ENCODE measurements around the gene WDR72. TPM values are rescaled to one million over a fixed set of nuclear protein-coding genes. Genes with fewer than 3 reads are reported as not detected.

The WDR72 gene
- total and polyA plus RNA-seq, 12 donors: 0.09 TPM; not detected in 11

GRCh38 chr15:53681056-53681455 is 78.4 kb downstream of the WDR72 start:
- DNase-seq (no peak), ATAC-seq (no peak)
- TF ChIP-seq, protein P1, sequence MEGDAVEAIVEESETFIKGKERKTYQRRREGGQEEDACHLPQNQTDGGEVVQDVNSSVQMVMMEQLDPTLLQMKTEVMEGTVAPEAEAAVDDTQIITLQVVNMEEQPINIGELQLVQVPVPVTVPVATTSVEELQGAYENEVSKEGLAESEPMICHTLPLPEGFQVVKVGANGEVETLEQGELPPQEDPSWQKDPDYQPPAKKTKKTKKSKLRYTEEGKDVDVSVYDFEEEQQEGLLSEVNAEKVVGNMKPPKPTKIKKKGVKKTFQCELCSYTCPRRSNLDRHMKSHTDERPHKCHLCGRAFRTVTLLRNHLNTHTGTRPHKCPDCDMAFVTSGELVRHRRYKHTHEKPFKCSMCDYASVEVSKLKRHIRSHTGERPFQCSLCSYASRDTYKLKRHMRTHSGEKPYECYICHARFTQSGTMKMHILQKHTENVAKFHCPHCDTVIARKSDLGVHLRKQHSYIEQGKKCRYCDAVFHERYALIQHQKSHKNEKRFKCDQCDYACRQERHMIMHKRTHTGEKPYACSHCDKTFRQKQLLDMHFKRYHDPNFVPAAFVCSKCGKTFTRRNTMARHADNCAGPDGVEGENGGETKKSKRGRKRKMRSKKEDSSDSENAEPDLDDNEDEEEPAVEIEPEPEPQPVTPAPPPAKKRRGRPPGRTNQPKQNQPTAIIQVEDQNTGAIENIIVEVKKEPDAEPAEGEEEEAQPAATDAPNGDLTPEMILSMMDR (IDR thresholded peaks at IDR 0.05): no peak
- H3K9me3 ChIP-seq: no peaks in the 10 kb centered on the region
- intact Hi-C loops (cut with DNase I): no loop called here
- no peak overlapping the region for H3K4me3 ChIP-seq
- 63 to 69% methylated on average over 5 of the region's 5 CpGs for WGBS, 2 donors
- H3K27me3 ChIP-seq: peaks cover 0 to 5% (median 0%) of the 10 kb centered on the region in 7 donors
- H3K4me1 ChIP-seq: no peaks in the 10 kb centered on the region
- no peaks in the 10 kb centered on the region for H3K36me3 ChIP-seq
- H3K27ac ChIP-seq: no peak overlapping the region

DNA sequence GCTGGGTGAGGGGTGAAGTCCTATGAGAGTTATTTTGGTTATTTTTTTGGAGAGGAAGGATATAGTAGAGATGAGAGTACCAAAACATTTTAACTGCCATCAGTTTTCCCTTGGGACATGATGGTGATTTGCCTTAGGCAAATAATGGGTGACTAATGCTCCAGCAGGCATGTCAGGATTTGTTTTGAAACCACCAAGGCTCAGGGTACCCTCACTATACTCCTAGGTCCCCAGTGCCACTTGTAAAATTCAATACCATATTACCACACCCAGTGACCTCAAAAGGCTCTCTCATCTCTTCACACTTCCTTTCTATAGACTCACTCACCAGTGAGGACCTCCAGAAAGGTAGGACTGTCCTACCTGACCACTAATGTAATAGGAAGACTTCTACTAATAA is 83.6 kb downstream of the WDR72 start:
- H3K27ac ChIP-seq: no peak overlapping the region
- peaks cover 0 to 2% (median 0%) of the 10 kb centered on the region in 7 donors for H3K27me3 ChIP-seq
- DNase-seq (no peak), ATAC-seq (no peak)
- intact Hi-C loops (cut with DNase I): no loop called here
- TF ChIP-seq, protein P1 (IDR thresholded peaks at IDR 0.05): no peak
- H3K4me3 ChIP-seq: no peak overlapping the region
- H3K4me1 ChIP-seq: no peaks in the 10 kb centered on the region
- H3K36me3 ChIP-seq: no peaks in the 10 kb centered on the region
- no peaks in the 10 kb centered on the region for H3K9me3 ChIP-seq

GRCh38 chr15:53671545-53671944 is 87.9 kb downstream of the WDR72 start:
- TF ChIP-seq, protein P1 (IDR thresholded peaks at IDR 0.05): no peak
- no peaks in the 10 kb centered on the region for H3K36me3 ChIP-seq
- DNase-seq: no peak
- intact Hi-C loops (cut with DNase I): no loop called here
- H3K27ac ChIP-seq: no peak overlapping the region
- no peaks in the 10 kb centered on the region for H3K9me3 ChIP-seq
- H3K4me3 ChIP-seq: no peak overlapping the region
- no peaks in the 10 kb centered on the region for H3K4me1 ChIP-seq
- no peaks in the 10 kb centered on the region for H3K27me3 ChIP-seq
- WGBS, 2 donors: 68 to 71% methylated on average over 4 of the region's 4 CpGs
- no peak for ATAC-seq

GRCh38 chr15:53670701-53671100 is 88.8 kb downstream of the WDR72 start:
- WGBS, 2 donors: 75 to 82% methylated on average over 3 of the region's 3 CpGs
- no peak overlapping the region for H3K27ac ChIP-seq

More at GRCh38 chr15:53670701-53671100, 88.8 kb downstream of the WDR72 start:
- H3K4me1 ChIP-seq: no peaks in the 10 kb centered on the region
- no peak overlapping the region for H3K4me3 ChIP-seq
- DNase-seq (no peak), ATAC-seq (no peak)
- H3K27me3 ChIP-seq: no peaks in the 10 kb centered on the region
- H3K36me3 ChIP-seq: no peaks in the 10 kb centered on the region
- H3K9me3 ChIP-seq: no peaks in the 10 kb centered on the region
- TF ChIP-seq, protein P1 (IDR thresholded peaks at IDR 0.05): no peak
- intact Hi-C loops (cut with DNase I): no loop called here

All from heart right ventricle (tissue), 16 donors.